Bronchial epithelial cell (primary cell): ENCODE measurements around the gene B4GALT6. TPM values are rescaled to one million over a fixed set of nuclear protein-coding genes. Genes with fewer than 3 reads are reported as not detected.

Source experiments
- DNase-seq: peaks from one replicate; pipeline ENCODE4 v3.0.0-alpha.2; 2010; ENCODE audit warnings: low read depth
- FAIRE-seq: peaks from 2 replicates; lab custom pipeline; 2011; peaks lifted over from hg19 to GRCh38; lab: Jason Lieb, UNC
- H3K27me3 ChIP-seq: 2 replicates; pipeline ENCODE4 v1.5.1; 2011; ENCODE audit warnings: low read length; ENCODE audit not compliant: control insufficient read depth, insufficient read depth
- H3K36me3 ChIP-seq: 2 replicates; pipeline ENCODE4 v1.5.1; 2011; ENCODE audit warnings: low read length; ENCODE audit not compliant: control insufficient read depth, insufficient read depth
- H3K4me3 ChIP-seq: 2 replicates; pipeline ENCODE4 v1.5.1; 2011; ENCODE audit warnings: mild to moderate bottlenecking, low read depth, low read length, control low read depth
- CTCF ChIP-seq: IDR thresholded peaks from 2 replicates; pipeline ENCODE4 v1.5.1; 2011; ENCODE audit warnings: mild to moderate bottlenecking, moderate library complexity, low read length, control low read depth, inconsistent platforms; ENCODE audit not compliant: insufficient read depth, severe bottlenecking
- total RNA-seq: library from RNA; depleted of rRNA; stranded (reverse); fragments of >200 nt; gene quantifications from 2 replicates; pipeline ENCODE4 v1.2.1, GENCODE V29; 2014

B4GALT6 gene
- total RNA-seq, 1 donor from 2014 or later = 2.4 TPM

GRCh38 chr18:31700990-31701389 is 16.6 kb upstream of the B4GALT6 start:
- H3K27me3 ChIP-seq = no peaks in the 10 kb centered on the region
- no peak for TF ChIP-seq CTCF
- FAIRE-seq = no peak
- no peaks in the 10 kb centered on the region for H3K36me3 ChIP-seq
- H3K4me3 ChIP-seq = no peak overlapping the region
- no peak for DNase-seq

GRCh38 chr18:31697351-31698298 is 13.2 kb upstream of the B4GALT6 start:
- FAIRE-seq (no peak), DNase-seq (no peak)
- no peaks in the 10 kb centered on the region for H3K27me3 ChIP-seq
- no peaks in the 10 kb centered on the region for H3K36me3 ChIP-seq
- no peak for TF ChIP-seq CTCF
- H3K4me3 ChIP-seq = no peak overlapping the region

- Histone ChIP-seq H3K4me3 (no peak overlapping the region), H3K27me3 (no peaks in the 10 kb centered on the region), H3K36me3 (no peaks in the 10 kb centered on the region)
- FAIRE-seq (no peak), DNase-seq (no peak)
- TF ChIP-seq CTCF = no peak
Observed at GRCh38 chr18:31695989-31696388, 11.6 kb upstream of the B4GALT6 start.

GRCh38 chr18:31694297-31694696 is 9.9 kb upstream of the B4GALT6 start:
- TF ChIP-seq CTCF = no peak
- no peaks in the 10 kb centered on the region for H3K36me3 ChIP-seq
- no peak for FAIRE-seq

DNA sequence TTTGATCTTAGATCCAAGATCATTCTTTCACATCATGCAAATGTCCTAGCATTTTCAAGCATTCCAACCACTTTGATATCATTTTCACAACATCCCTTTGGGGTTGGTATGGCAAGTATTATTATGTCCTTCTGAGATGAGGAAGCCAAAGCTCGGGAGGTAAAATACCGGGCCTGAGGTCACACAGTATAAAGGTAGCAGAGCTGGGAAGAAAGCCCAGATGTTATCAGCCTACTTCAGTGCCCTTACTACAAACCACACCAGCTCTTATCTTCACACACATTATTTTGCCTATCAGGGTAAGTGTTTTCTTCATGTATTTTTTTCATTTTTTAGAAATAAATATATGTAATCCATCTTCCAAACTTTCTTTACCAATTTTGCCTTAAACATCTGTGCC is 4.2 kb upstream of the B4GALT6 start:
- Histone ChIP-seq H3K36me3 (no peaks in the 10 kb centered on the region), H3K4me3 (no peak overlapping the region), H3K27me3 (no peaks in the 10 kb centered on the region)
- DNase-seq = no peak
- FAIRE-seq = no peak
- TF ChIP-seq CTCF = no peak

More at GRCh38 chr18:31694297-31694696, 9.9 kb upstream of the B4GALT6 start:
- Histone ChIP-seq H3K27me3 (no peaks in the 10 kb centered on the region), H3K4me3 (no peak overlapping the region)
- DNase-seq = no peak
